HG03521 (cell line): Measurements from ENCODE around the gene TRPM7.
"Not testable (repeated sequence)": the region's sequence is repeated elsewhere in the genome, so short reads cannot be mapped to it uniquely, and the experiment has no call there.

Experiments
- ATAC-seq: cut with Tn5 transposase; IDR thresholded peaks from one replicate; pipeline ENCODE4 v1.9.1; 2021; ENCODE audit warnings: mild to moderate bottlenecking, moderate library complexity; ENCODE audit not compliant: unreplicated experiment

Gene TRPM7

GRCh38 chr15:50665938-50666337 is 20.7 kb downstream of the TRPM7 start:
- no peak for ATAC-seq

- no peak for ATAC-seq
Observed at GRCh38 chr15:50655555-50655954, 31.0 kb downstream of the TRPM7 start.

- no peak for ATAC-seq
Observed at GRCh38 chr15:50653156-50653743, 33.3 kb downstream of the TRPM7 start.

GRCh38 chr15:50652671-50653070 is 33.9 kb downstream of the TRPM7 start:
- no peak for ATAC-seq

GRCh38 chr15:50641318-50641717 is 45.3 kb downstream of the TRPM7 start:
- no peak for ATAC-seq

- ATAC-seq, result no peak
Observed at GRCh38 chr15:50636146-50636545, 50.5 kb downstream of the TRPM7 start.

GRCh38 chr15:50633653-50634052 is 52.9 kb downstream of the TRPM7 start:
- ATAC-seq, result no peak

- no peak for ATAC-seq
Observed at GRCh38 chr15:50628421-50628820, 58.2 kb downstream of the TRPM7 start.

- no peak for ATAC-seq
Observed at GRCh38 chr15:50627351-50628055, 59.1 kb downstream of the TRPM7 start.

GRCh38 chr15:50624616-50625168 is 61.9 kb downstream of the TRPM7 start:
- no peak for ATAC-seq

- not testable (repeated sequence) for ATAC-seq
Observed at GRCh38 chr15:50622361-50622943, 64.1 kb downstream of the TRPM7 start.

- not testable (repeated sequence) for ATAC-seq
Observed at GRCh38 chr15:50616960-50617359, 69.6 kb downstream of the TRPM7 start.

GRCh38 chr15:50616554-50616953 is 70.0 kb downstream of the TRPM7 start:
- not testable (repeated sequence) for ATAC-seq

- no peak for ATAC-seq
Observed at GRCh38 chr15:50613600-50613999, 73.0 kb downstream of the TRPM7 start.

GRCh38 chr15:50607129-50607528 is 79.5 kb downstream of the TRPM7 start:
- ATAC-seq, result no peak

- ATAC-seq, result no peak
Observed at GRCh38 chr15:50605462-50605861, 81.1 kb downstream of the TRPM7 start.

GRCh38 chr15:50602028-50602427 is 84.6 kb downstream of the TRPM7 start:
- ATAC-seq, result not testable (repeated sequence)

- no peak for ATAC-seq
Observed at GRCh38 chr15:50594311-50594710, 92.3 kb downstream of the TRPM7 start.

- ATAC-seq, result no peak
Observed at GRCh38 chr15:50593761-50594160, 92.8 kb downstream of the TRPM7 start.

GRCh38 chr15:50590288-50590687 is 96.3 kb downstream of the TRPM7 start:
- ATAC-seq, result no peak

GRCh38 chr15:50577492-50577891 is 109.1 kb downstream of the TRPM7 start:
- ATAC-seq, result no peak

GRCh38 chr15:50576166-50576565 is 110.4 kb downstream of the TRPM7 start:
- no peak for ATAC-seq
